ENCODE measurements around the gene AQP12A.

Gene AQP12A

GRCh38 chr2:240739797-240740196, 48.1 kb downstream of the AQP12A start:
- DNase-seq (ENCODE audit: low read depth, low spot score): no peak

- no peak for DNase-seq (ENCODE audit: low read depth, low spot score)
Measured at GRCh38 chr2:240741091-240741490, 49.4 kb downstream of the AQP12A start.

GRCh38 chr2:240742602-240743095, 51.0 kb downstream of the AQP12A start:
- no peak for DNase-seq (ENCODE audit: low read depth, low spot score)

GRCh38 chr2:240745456-240745855, 53.8 kb downstream of the AQP12A start:
- no peak for DNase-seq (ENCODE audit: low read depth, low spot score)

GRCh38 chr2:240745962-240746361, 54.3 kb downstream of the AQP12A start:
- no peak for DNase-seq (ENCODE audit: low read depth, low spot score)

- DNase-seq (ENCODE audit: low read depth, low spot score): no peak
Measured at GRCh38 chr2:240746671-240747070, 55.0 kb downstream of the AQP12A start.

- DNase-seq (ENCODE audit: low read depth, low spot score): no peak
Measured at GRCh38 chr2:240747256-240747655, 55.6 kb downstream of the AQP12A start.
